ENCODE results near the gene CCDC184.
"Not testable (repeated sequence)": the region's sequence is repeated elsewhere in the genome, so short reads cannot be mapped to it uniquely, and the experiment has no call there.

CCDC184 gene

GRCh38 chr12:48201516-48201915 lies 18.1 kb downstream of the CCDC184 start:
- no peak for DNase-seq (ENCODE audit: low read depth)
- no peak for TF ChIP-seq CTCF (IDR thresholded peaks at IDR 0.05; ENCODE audit: insufficient read depth, low read depth, low read length, missing control alignments)
- no peak overlapping the region for H3K4me3 ChIP-seq (ENCODE audit: low read length)

- TF ChIP-seq CTCF (IDR thresholded peaks at IDR 0.05; ENCODE audit: insufficient read depth, low read depth, low read length, missing control alignments), result no peak
- no peak for DNase-seq (ENCODE audit: low read depth)
- H3K4me3 ChIP-seq (ENCODE audit: low read length), result no peak overlapping the region
These were observed 19.3 kb downstream of the CCDC184 start for GRCh38 chr12:48202766-48203165.

- DNase-seq (ENCODE audit: low read depth), result no peak
- H3K4me3 ChIP-seq (ENCODE audit: low read length), result no peak within 1 kb of the TSS
- no peak for TF ChIP-seq CTCF (IDR thresholded peaks at IDR 0.05; ENCODE audit: insufficient read depth, low read depth, low read length, missing control alignments)
These were observed 19.7 kb downstream of the CCDC184 start, which contains the start of gene OR10AD1 for GRCh38 chr12:48203192-48203591. Gene OR10AD1 (minus strand): TSS chr12:48203292. CDS start chr12:48203292, 0 bp downstream.

GRCh38 chr12:48209495-48209894 lies 26.1 kb downstream of the CCDC184 start:
- H3K4me3 ChIP-seq (ENCODE audit: low read length); DNase-seq (ENCODE audit: low read depth): not testable (repeated sequence)

- no peak overlapping the region for H3K4me3 ChIP-seq (ENCODE audit: low read length)
- peak; percentile 22 for DNase-seq (ENCODE audit: low read depth)
- no peak for TF ChIP-seq CTCF (IDR thresholded peaks at IDR 0.05; ENCODE audit: insufficient read depth, low read depth, low read length, missing control alignments)
These were observed 33.3 kb downstream of the CCDC184 start for GRCh38 chr12:48216785-48217184.

- no peak for TF ChIP-seq CTCF (IDR thresholded peaks at IDR 0.05; ENCODE audit: insufficient read depth, low read depth, low read length, missing control alignments)
- no peak overlapping the region for H3K4me3 ChIP-seq (ENCODE audit: low read length)
- DNase-seq (ENCODE audit: low read depth), result no peak
These were observed 36.2 kb downstream of the CCDC184 start for GRCh38 chr12:48219631-48220030.

- no peak for DNase-seq (ENCODE audit: low read depth)
- H3K4me3 ChIP-seq (ENCODE audit: low read length), result no peak overlapping the region
- no peak for TF ChIP-seq CTCF (IDR thresholded peaks at IDR 0.05; ENCODE audit: insufficient read depth, low read depth, low read length, missing control alignments)
These were observed 37.3 kb downstream of the CCDC184 start for GRCh38 chr12:48220701-48221100.
